ENCODE results near the gene NLRC5.

- no peak for TF ChIP-seq ZNF565 (CRISPR knock-in tag; conservative IDR thresholded peaks at IDR 0.05; ENCODE audit: low read depth)
- TF ChIP-seq ZFP3 (CRISPR knock-in tag; IDR thresholded peaks at IDR 0.05), result no peak
- TF ChIP-seq TSHZ2 (CRISPR knock-in tag; IDR thresholded peaks at IDR 0.05), result no peak
Observed at GRCh38 chr16:57024894-57025680, 35.7 kb downstream of the NLRC5 start.

Data from SK-N-SH treated with all-trans-retinoic acid at 6 μM for 48 hours (cell line).